ENCODE results near the gene GALNT12. TPM values are rescaled to one million over a fixed set of nuclear protein-coding genes. Genes with fewer than 3 reads are reported as not detected.
A peak's percentile ranks its signal among the peaks of the same experiment; 100 is the strongest.

Gene GALNT12
- total and polyA plus RNA-seq, 8 donors = 9.0 to 212 (median 41.8) TPM

DNA sequence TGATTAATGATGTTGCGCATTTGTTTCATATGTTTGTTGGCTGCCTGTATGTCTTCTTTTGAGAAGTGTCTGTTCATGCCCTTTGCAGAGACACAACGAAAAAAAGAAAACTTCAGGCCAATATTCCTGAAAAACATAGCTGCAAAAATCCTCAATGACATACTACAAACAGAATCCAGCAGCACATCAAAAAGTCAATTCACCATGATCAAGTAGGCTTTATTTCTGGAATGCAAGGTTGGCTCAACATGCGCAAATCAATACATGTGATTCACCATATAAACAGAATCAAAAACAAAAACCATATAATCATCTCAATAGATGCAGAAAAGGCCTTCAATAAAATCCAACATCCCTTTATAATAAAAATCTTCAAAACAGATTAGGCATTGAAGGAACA lies 9.2 kb upstream of the GALNT12 start:
- whole genome bisulfite sequencing, 5 donors = 96 to 100% (median 99%) methylated on average over 3 of the region's 3 CpGs
- peaks cover 15 to 50% (median 27%) of the 10 kb centered on the region in 4 donors for H3K4me1 ChIP-seq
- no peak overlapping the region for H3K27ac ChIP-seq
- no peak for DNase-seq
- no peaks in the 10 kb centered on the region for H3K27me3 ChIP-seq
- H3K4me3 ChIP-seq = no peak overlapping the region
- TF ChIP-seq POLR2A (IDR thresholded peaks at IDR 0.05) = no peak
- TF ChIP-seq CTCF (IDR thresholded peaks at IDR 0.05) = no peak
- TF ChIP-seq EP300 (IDR thresholded peaks at IDR 0.05) = no peak
- TF ChIP-seq POLR2AphosphoS5 (IDR thresholded peaks at IDR 0.05) = no peak
- no peaks in the 10 kb centered on the region for H3K36me3 ChIP-seq
- intact Hi-C loops (cut with DNase I; ENCODE audit: low total_unique reads) = no loop called here
- H3K9me3 ChIP-seq = peaks cover 0 to 6% (median 2%) of the 10 kb centered on the region in 4 donors

GRCh38 chr9:98801561-98801960 lies 5.9 kb upstream of the GALNT12 start:
- Histone ChIP-seq H3K9me3 (peaks cover 0 to 6% (median 2%) of the 10 kb centered on the region in 4 donors), H3K4me3 (no peak overlapping the region), H3K4me1 (peaks cover 14 to 57% (median 32%) of the 10 kb centered on the region in 4 donors), H3K27ac (peak overlapping the region in 2 of 5 donors; percentile 8 to 38), H3K27me3 (no peaks in the 10 kb centered on the region), H3K36me3 (no peaks in the 10 kb centered on the region)
- WGBS, 5 donors = 82 to 100% (median 86%) methylated on average over 1 of the region's 1 CpG
- TF ChIP-seq EP300 (IDR thresholded peaks at IDR 0.05) (no peak), POLR2AphosphoS5 (IDR thresholded peaks at IDR 0.05) (no peak), CTCF (IDR thresholded peaks at IDR 0.05) (no peak), POLR2A (IDR thresholded peaks at IDR 0.05) (no peak)
- intact Hi-C loops (cut with DNase I; ENCODE audit: low total_unique reads) = no loop called here
- no peak for DNase-seq

- Histone ChIP-seq H3K36me3 (no peaks in the 10 kb centered on the region), H3K9me3 (peaks cover 0 to 6% (median 2%) of the 10 kb centered on the region in 4 donors), H3K4me3 (no peak overlapping the region), H3K27ac (peak overlapping the region in 2 of 5 donors; percentile 8 to 38), H3K4me1 (peaks cover 15 to 58% (median 33%) of the 10 kb centered on the region in 4 donors), H3K27me3 (no peaks in the 10 kb centered on the region)
- 39 to 54% (median 46%) methylated on average over 1 of the region's 1 CpG for WGBS, 5 donors
- intact Hi-C loops (cut with DNase I; ENCODE audit: low total_unique reads) = no loop called here
- no peak for TF ChIP-seq CTCF (IDR thresholded peaks at IDR 0.05)
- DNase-seq = no peak
Measured at GRCh38 chr9:98801969-98802371, 5.5 kb upstream of the GALNT12 start.

GRCh38 chr9:98804083-98804482 lies 3.4 kb upstream of the GALNT12 start:
- 9 to 22% (median 11%) methylated on average over 2 of the region's 2 CpGs for whole genome bisulfite sequencing, 5 donors
- Histone ChIP-seq H3K27me3 (peaks cover 0 to 9% (median 0%) of the 10 kb centered on the region in 3 donors), H3K4me1 (peaks cover 33 to 70% (median 43%) of the 10 kb centered on the region in 4 donors), H3K4me3 (no peak overlapping the region), H3K36me3 (no peaks in the 10 kb centered on the region), H3K9me3 (no peaks in the 10 kb centered on the region), H3K27ac (peak overlapping the region in 2 of 5 donors; percentile 14 to 85)
- intact Hi-C loops (cut with DNase I; ENCODE audit: low total_unique reads) = no loop called here
- TF ChIP-seq CTCF (IDR thresholded peaks at IDR 0.05) (no peak), POLR2AphosphoS5 (IDR thresholded peaks at IDR 0.05) (peak in 1 of 3 donors; percentile 30)
- no peak for DNase-seq
